Right atrium auricular region (tissue), 2 donors: ENCODE data around the gene MMUT. TPM values are rescaled to one million over a fixed set of nuclear protein-coding genes. Genes with fewer than 3 reads are reported as not detected.

Experiments
- DNase-seq: peaks from one replicate; pipeline ENCODE4 v3.0.0-alpha.2; 2019; ENCODE audit warnings: low spot score
- H3K27ac ChIP-seq, 2 donors: fragments of 200-600 bp; sonication (generic); 1 replicate in 1 of 2; 2 replicates in 1 of 2; pipeline ENCODE4 v1.5.1; 2016 to 2019
- H3K27me3 ChIP-seq, 2 donors: fragments of 200-600 bp; sonication (generic); one replicate each; pipeline versions ENCODE4 v1.5.1 to v1.6.0; 2017 to 2019
- H3K36me3 ChIP-seq: fragments of 200-600 bp; sonication (generic); one replicate; pipeline ENCODE4 v1.5.1; 2016
- H3K4me1 ChIP-seq, 2 donors: fragments of 200-600 bp; sonication (generic); one replicate each; pipeline versions ENCODE4 v1.5.1 to v1.6.0; 2017 to 2019
- H3K4me3 ChIP-seq, 2 donors: fragments of 200-600 bp; sonication (generic); 1 replicate in 1 of 2; 2 replicates in 1 of 2; pipeline ENCODE4 v1.5.1; 2017 to 2019; ENCODE audit warnings: mild to moderate bottlenecking in 1 of 2, moderate library complexity in 1 of 2
- H3K9me3 ChIP-seq, 2 donors: fragments of 200-600 bp; sonication (generic); one replicate each; pipeline ENCODE4 v1.5.1; 2019
- total RNA-seq, 2 donors: library from RNA; depleted of rRNA; stranded (reverse); fragments of >200 nt; gene quantifications; one replicate each; pipeline ENCODE4 v1.1.0, GENCODE V29; 2016
- TF ChIP-seq, protein P1 (sequence below), 2 donors: fragments of 200-600 bp; sonication (generic); IDR thresholded peaks; one replicate each; pipeline ENCODE4 v1.5.1; 2019; ENCODE audit warnings: antibody characterized with exemption in 2 of 2

MMUT gene
- total RNA-seq, 2 donors from 2014 or later: 11.9 to 20.1 TPM

- TF ChIP-seq, protein P1, sequence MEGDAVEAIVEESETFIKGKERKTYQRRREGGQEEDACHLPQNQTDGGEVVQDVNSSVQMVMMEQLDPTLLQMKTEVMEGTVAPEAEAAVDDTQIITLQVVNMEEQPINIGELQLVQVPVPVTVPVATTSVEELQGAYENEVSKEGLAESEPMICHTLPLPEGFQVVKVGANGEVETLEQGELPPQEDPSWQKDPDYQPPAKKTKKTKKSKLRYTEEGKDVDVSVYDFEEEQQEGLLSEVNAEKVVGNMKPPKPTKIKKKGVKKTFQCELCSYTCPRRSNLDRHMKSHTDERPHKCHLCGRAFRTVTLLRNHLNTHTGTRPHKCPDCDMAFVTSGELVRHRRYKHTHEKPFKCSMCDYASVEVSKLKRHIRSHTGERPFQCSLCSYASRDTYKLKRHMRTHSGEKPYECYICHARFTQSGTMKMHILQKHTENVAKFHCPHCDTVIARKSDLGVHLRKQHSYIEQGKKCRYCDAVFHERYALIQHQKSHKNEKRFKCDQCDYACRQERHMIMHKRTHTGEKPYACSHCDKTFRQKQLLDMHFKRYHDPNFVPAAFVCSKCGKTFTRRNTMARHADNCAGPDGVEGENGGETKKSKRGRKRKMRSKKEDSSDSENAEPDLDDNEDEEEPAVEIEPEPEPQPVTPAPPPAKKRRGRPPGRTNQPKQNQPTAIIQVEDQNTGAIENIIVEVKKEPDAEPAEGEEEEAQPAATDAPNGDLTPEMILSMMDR (IDR thresholded peaks at IDR 0.05): no peak
- Histone ChIP-seq H3K27ac (no peak overlapping the region), H3K4me3 (no peak overlapping the region)
Observed at GRCh38 chr6:49416195-49416594, 46.9 kb downstream of the MMUT start.

GRCh38 chr6:49415358-49415757 is 47.7 kb downstream of the MMUT start:
- Histone ChIP-seq H3K27me3 (no peaks in the 10 kb centered on the region), H3K9me3 (no peaks in the 10 kb centered on the region), H3K4me1 (no peaks in the 10 kb centered on the region), H3K36me3 (no peaks in the 10 kb centered on the region), H3K27ac (no peak overlapping the region), H3K4me3 (no peak overlapping the region)
- TF ChIP-seq, protein P1 (IDR thresholded peaks at IDR 0.05): no peak
- DNase-seq: no peak

More at GRCh38 chr6:49416195-49416594, 46.9 kb downstream of the MMUT start:
- H3K9me3 ChIP-seq: no peaks in the 10 kb centered on the region
- no peaks in the 10 kb centered on the region for H3K4me1 ChIP-seq
- no peaks in the 10 kb centered on the region for H3K27me3 ChIP-seq
- no peaks in the 10 kb centered on the region for H3K36me3 ChIP-seq
- DNase-seq: no peak

- Histone ChIP-seq H3K9me3 (no peaks in the 10 kb centered on the region), H3K36me3 (no peaks in the 10 kb centered on the region), H3K27me3 (no peaks in the 10 kb centered on the region), H3K4me3 (no peak overlapping the region), H3K27ac (no peak overlapping the region), H3K4me1 (no peaks in the 10 kb centered on the region)
- TF ChIP-seq, protein P1 (IDR thresholded peaks at IDR 0.05): no peak
- DNase-seq: no peak
Observed at GRCh38 chr6:49410564-49410963, 52.5 kb downstream of the MMUT start.

DNA sequence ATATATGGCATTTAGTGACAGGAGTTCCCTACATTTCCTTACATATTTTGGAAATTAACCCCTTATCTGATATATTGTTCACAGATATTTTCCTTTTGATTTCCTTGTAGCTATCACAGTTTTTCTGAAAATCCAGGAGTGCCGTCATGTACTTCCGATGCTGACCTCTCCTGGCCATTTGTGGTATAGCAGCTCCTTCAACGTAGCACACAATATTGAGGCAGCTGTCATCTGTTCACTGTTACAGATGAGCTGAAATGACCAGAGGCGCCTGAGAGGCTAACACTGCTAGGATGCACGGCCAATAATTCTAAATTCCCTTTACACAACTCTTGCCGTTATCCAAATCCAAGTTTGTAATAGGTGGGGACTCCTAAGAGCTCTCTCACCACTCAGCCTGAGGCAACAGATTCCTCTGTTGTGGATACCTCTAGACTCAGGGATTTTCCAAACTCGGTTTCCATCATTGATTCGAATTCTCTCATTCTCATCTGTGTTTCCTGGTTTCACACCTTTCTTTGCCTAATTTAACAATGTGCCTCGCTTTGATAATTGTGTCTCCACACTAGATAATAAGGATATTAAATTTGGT is 53.0 kb downstream of the MMUT start:
- H3K27ac ChIP-seq: no peak overlapping the region
- DNase-seq: peak; percentile 82
- no peaks in the 10 kb centered on the region for H3K9me3 ChIP-seq
- H3K27me3 ChIP-seq: no peaks in the 10 kb centered on the region
- no peaks in the 10 kb centered on the region for H3K4me1 ChIP-seq
- H3K36me3 ChIP-seq: no peaks in the 10 kb centered on the region
- TF ChIP-seq, protein P1 (IDR thresholded peaks at IDR 0.05): peak; percentile 84 to 87
- H3K4me3 ChIP-seq: no peak overlapping the region

- no peak for DNase-seq
- Histone ChIP-seq H3K4me1 (no peaks in the 10 kb centered on the region), H3K27ac (no peak overlapping the region), H3K4me3 (no peak overlapping the region), H3K9me3 (no peaks in the 10 kb centered on the region), H3K27me3 (no peaks in the 10 kb centered on the region), H3K36me3 (no peaks in the 10 kb centered on the region)
- TF ChIP-seq, protein P1 (IDR thresholded peaks at IDR 0.05): no peak
Observed at GRCh38 chr6:49406250-49406970, 56.6 kb downstream of the MMUT start.
